ENCODE measurements around the gene ABL1. TPM values are rescaled to one million over a fixed set of nuclear protein-coding genes. Genes with fewer than 3 reads are reported as not detected.

The ABL1 gene
- total RNA-seq, 1 donor from 2014 or later: 113 TPM

- H4K20me1 ChIP-seq (ENCODE audit: insufficient read depth, low read length): peaks cover 37% of the 10 kb centered on the region
- Mint-ChIP-seq H3K27me3 (ENCODE audit: low read depth, unreplicated experiment) (no peaks in the 10 kb centered on the region), H3K4me1 (ENCODE audit: low read depth, unreplicated experiment) (peaks cover 64% of the 10 kb centered on the region), H3K4me3 (ENCODE audit: unreplicated experiment) (peak overlapping the region; percentile 73), H3K27ac (ENCODE audit: unreplicated experiment) (peak overlapping the region; percentile 98), H3K9me3 (ENCODE audit: unreplicated experiment) (no peaks in the 10 kb centered on the region), H3K36me3 (ENCODE audit: low read depth, unreplicated experiment) (peaks cover 3% of the 10 kb centered on the region)
- peak overlapping the region; percentile 85 for H3K4me2 ChIP-seq (ENCODE audit: low read length)
- H3K9me3 ChIP-seq (ENCODE audit: insufficient read depth, low read depth, low read length): no peaks in the 10 kb centered on the region
- H3K79me2 ChIP-seq (ENCODE audit: insufficient read depth, low read length): peaks cover 77% of the 10 kb centered on the region
- peak; percentile 91 for DNase-seq (ENCODE audit: low read depth)
- TF ChIP-seq CTCF (IDR thresholded peaks at IDR 0.05; ENCODE audit: insufficient read depth, low read depth, low read length) (no peak), EZH2 (IDR thresholded peaks at IDR 0.05; ENCODE audit: insufficient read depth, low read length) (no peak)
- H2AFZ ChIP-seq (ENCODE audit: low read depth, low read length): no peak overlapping the region
- H3K4me1 ChIP-seq (ENCODE audit: insufficient read depth, low read length): peaks cover 58% of the 10 kb centered on the region
- no peaks in the 10 kb centered on the region for H3K36me3 ChIP-seq (ENCODE audit: insufficient read depth, low read length)
- peak overlapping the region; percentile 99 for H3K27ac ChIP-seq (ENCODE audit: low read depth, low read length)
- FAIRE-seq: no peak
- H3K27me3 ChIP-seq (ENCODE audit: insufficient read depth, low read length): no peaks in the 10 kb centered on the region
- H3K4me3 ChIP-seq (ENCODE audit: insufficient read depth, low read depth, low read length): peak overlapping the region; percentile 51
- H3K9ac ChIP-seq (ENCODE audit: low read length): peak overlapping the region; percentile 90
These were observed 10.9 kb downstream of the ABL1 start for GRCh38 chr9:130845901-130846481.

GRCh38 chr9:130846487-130847305 lies 11.6 kb downstream of the ABL1 start:
- peak overlapping the region; percentile 90 for H3K9ac ChIP-seq (ENCODE audit: low read length)
- TF ChIP-seq CTCF (IDR thresholded peaks at IDR 0.05; ENCODE audit: insufficient read depth, low read depth, low read length) (no peak), EZH2 (IDR thresholded peaks at IDR 0.05; ENCODE audit: insufficient read depth, low read length) (no peak)
- DNase-seq (ENCODE audit: low read depth) (peak; percentile 77), FAIRE-seq (no peak)
- Mint-ChIP-seq H3K36me3 (ENCODE audit: low read depth, unreplicated experiment) (peaks cover 3% of the 10 kb centered on the region), H3K27ac (ENCODE audit: unreplicated experiment) (peak overlapping the region; percentile 98), H3K9me3 (ENCODE audit: unreplicated experiment) (no peaks in the 10 kb centered on the region), H3K4me3 (ENCODE audit: unreplicated experiment) (peak overlapping the region; percentile 69), H3K4me1 (ENCODE audit: low read depth, unreplicated experiment) (peaks cover 63% of the 10 kb centered on the region), H3K27me3 (ENCODE audit: low read depth, unreplicated experiment) (no peaks in the 10 kb centered on the region)
- H2AFZ ChIP-seq (ENCODE audit: low read depth, low read length): no peak overlapping the region
- H3K36me3 ChIP-seq (ENCODE audit: insufficient read depth, low read length): no peaks in the 10 kb centered on the region
- no peaks in the 10 kb centered on the region for H3K27me3 ChIP-seq (ENCODE audit: insufficient read depth, low read length)
- peak overlapping the region; percentile 51 for H3K4me3 ChIP-seq (ENCODE audit: insufficient read depth, low read depth, low read length)
- H3K4me1 ChIP-seq (ENCODE audit: insufficient read depth, low read length): peaks cover 58% of the 10 kb centered on the region
- H3K79me2 ChIP-seq (ENCODE audit: insufficient read depth, low read length): peaks cover 77% of the 10 kb centered on the region
- no peaks in the 10 kb centered on the region for H3K9me3 ChIP-seq (ENCODE audit: insufficient read depth, low read depth, low read length)
- H4K20me1 ChIP-seq (ENCODE audit: insufficient read depth, low read length): peaks cover 33% of the 10 kb centered on the region
- H3K27ac ChIP-seq (ENCODE audit: low read depth, low read length): peak overlapping the region; percentile 99
- H3K4me2 ChIP-seq (ENCODE audit: low read length): peak overlapping the region; percentile 85

Data from astrocyte (in vitro differentiated cells and primary cell).